Breast epithelium (tissue), 4 donors: ENCODE data around the gene PFKFB3. TPM values are rescaled to one million over a fixed set of nuclear protein-coding genes. Genes with fewer than 3 reads are reported as not detected.

Experiments
- DNase-seq, 2 donors: peaks; one replicate each; pipeline ENCODE4 v3.0.0-alpha.2; 2019; ENCODE audit warnings: low spot score in 2 of 2
- H3K27ac ChIP-seq, 2 donors: fragments of 200-600 bp; sonication (generic) in 1 of 2; one replicate each; pipeline ENCODE4 v1.5.1; 2016 to 2019; ENCODE audit warnings: mild to moderate bottlenecking in 1 of 2
- H3K27me3 ChIP-seq, 2 donors: fragments of 200-600 bp; sonication (generic) in 1 of 2; one replicate each; pipeline versions ENCODE4 v1.5.1 to v1.6.0; 2017 to 2019; ENCODE audit warnings: control low read depth in 1 of 2, mild to moderate bottlenecking in 1 of 2
- H3K36me3 ChIP-seq: fragments of 200-600 bp; one replicate; pipeline ENCODE4 v1.5.1; 2019
- H3K4me1 ChIP-seq, 2 donors: fragments of 200-600 bp; sonication (generic); one replicate each; pipeline ENCODE4 v1.5.1; 2016 to 2019; ENCODE audit warnings: control low read depth in 1 of 2
- H3K4me3 ChIP-seq, 3 donors: fragments of 200-600 bp; sonication (generic); 1 replicate in 2 of 3; 2 replicates in 1 of 3; pipeline ENCODE4 v1.5.1; 2016 to 2019; ENCODE audit warnings: mild to moderate bottlenecking in 3 of 3, moderate library complexity in 2 of 3
- H3K9me3 ChIP-seq, 2 donors: fragments of 200-600 bp; sonication (generic) in 1 of 2; one replicate each; pipeline ENCODE4 v1.5.1; 2016 to 2019; ENCODE audit warnings: control low read depth in 1 of 2
- CTCF ChIP-seq, 3 donors: fragments of 450-650 bp; IDR thresholded peaks; one replicate each; pipeline ENCODE4 v1.5.1; 2016 to 2017; ENCODE audit warnings: antibody characterized with exemption in 3 of 3, mild to moderate bottlenecking in 3 of 3, moderate library complexity in 3 of 3
- POLR2A ChIP-seq: fragments of 450-650 bp; IDR thresholded peaks from one replicate; pipeline ENCODE4 v1.6.1; 2016; ENCODE audit warnings: antibody characterized with exemption, mild to moderate bottlenecking, moderate library complexity
- POLR2AphosphoS5 ChIP-seq, 3 donors: sonication (generic); formaldehyde crosslinking; IDR thresholded peaks; one replicate each; pipeline ENCODE4 v1.6.1; 2017; ENCODE audit warnings: antibody characterized with exemption in 3 of 3
- intact Hi-C: fragments of 100-400 bp; cut with DNase I; formaldehyde crosslinking; loops from one replicate; pipeline ENCODE4 v1.15.1; 2023; ENCODE audit warnings: low total_unique reads
- total RNA-seq, 3 donors: library from RNA; depleted of rRNA; stranded (reverse); fragments of >200 nt; gene quantifications; one replicate each; pipeline ENCODE4 v1.1.0, GENCODE V29; 2016

Gene PFKFB3
- total RNA-seq, 3 donors from 2014 or later, result 94.8 to 240 (median 144) TPM

- Histone ChIP-seq H3K4me1 (peaks cover 10 to 15% of the 10 kb centered on the region in 2 donors), H3K27me3 (no peaks in the 10 kb centered on the region), H3K36me3 (no peaks in the 10 kb centered on the region), H3K9me3 (no peaks in the 10 kb centered on the region), H3K27ac (no peak overlapping the region), H3K4me3 (no peak overlapping the region)
- intact Hi-C loops, result loop anchor here (10.0 kb wide), 1 partner anchor 197 kb away; no protein-coding TSS in a partner anchor
- TF ChIP-seq POLR2AphosphoS5 (IDR thresholded peaks at IDR 0.05), result no peak
- no peak for TF ChIP-seq CTCF (IDR thresholded peaks at IDR 0.05)
- DNase-seq, result no peak
Measured at GRCh38 chr10:6207658-6208057, 4.9 kb downstream of the PFKFB3 start.

- H3K27ac ChIP-seq, result no peak overlapping the region
- no peak overlapping the region for H3K4me3 ChIP-seq
- H3K36me3 ChIP-seq, result no peaks in the 10 kb centered on the region
- no peak for DNase-seq
- H3K4me1 ChIP-seq, result peaks cover 10 to 12% of the 10 kb centered on the region in 2 donors
- intact Hi-C loops, result loop anchor here (10.0 kb wide), 1 partner anchor 196 kb away; no protein-coding TSS in a partner anchor
- no peak for TF ChIP-seq POLR2AphosphoS5 (IDR thresholded peaks at IDR 0.05)
- no peak for TF ChIP-seq CTCF (IDR thresholded peaks at IDR 0.05)
- no peak for TF ChIP-seq POLR2A
- no peaks in the 10 kb centered on the region for H3K9me3 ChIP-seq
- no peaks in the 10 kb centered on the region for H3K27me3 ChIP-seq
Measured at GRCh38 chr10:6208799-6209235, 6.1 kb downstream of the PFKFB3 start.

GRCh38 chr10:6211341-6211670 lies 8.6 kb downstream of the PFKFB3 start:
- no peak for DNase-seq
- H3K27ac ChIP-seq, result peak overlapping the region; percentile 48 to 50
- no peaks in the 10 kb centered on the region for H3K36me3 ChIP-seq
- no peak overlapping the region for H3K4me3 ChIP-seq
- no peaks in the 10 kb centered on the region for H3K27me3 ChIP-seq
- TF ChIP-seq POLR2AphosphoS5 (IDR thresholded peaks at IDR 0.05) (no peak), POLR2A (no peak), CTCF (IDR thresholded peaks at IDR 0.05) (no peak)
- no peaks in the 10 kb centered on the region for H3K9me3 ChIP-seq
- intact Hi-C loops, result loop anchor here (10.0 kb wide), 1 partner anchor 97 kb away; no protein-coding TSS in a partner anchor
- H3K4me1 ChIP-seq, result peaks cover 4 to 5% of the 10 kb centered on the region in 2 donors

GRCh38 chr10:6211671-6212635 lies 9.2 kb downstream of the PFKFB3 start:
- no peak for DNase-seq
- no peak overlapping the region for H3K4me3 ChIP-seq

More at GRCh38 chr10:6211671-6212635, 9.2 kb downstream of the PFKFB3 start:
- Histone ChIP-seq H3K27ac (peak overlapping the region; percentile 48 to 50), H3K27me3 (no peaks in the 10 kb centered on the region), H3K4me1 (peaks cover 4 to 5% of the 10 kb centered on the region in 2 donors), H3K36me3 (no peaks in the 10 kb centered on the region), H3K9me3 (no peaks in the 10 kb centered on the region)
- TF ChIP-seq POLR2A, result no peak
- no peak for TF ChIP-seq POLR2AphosphoS5 (IDR thresholded peaks at IDR 0.05)
- no peak for TF ChIP-seq CTCF (IDR thresholded peaks at IDR 0.05)
- intact Hi-C loops, result loop anchor here (10.0 kb wide), 1 partner anchor 97 kb away; no protein-coding TSS in a partner anchor
